Body of pancreas (tissue), 4 donors: ENCODE results near the gene ARHGAP32. TPM values are rescaled to one million over a fixed set of nuclear protein-coding genes. Genes with fewer than 3 reads are reported as not detected.
"Not testable (repeated sequence)": the region's sequence is repeated elsewhere in the genome, so short reads cannot be mapped to it uniquely, and the experiment has no call there.

ENCODE experiments used
- ATAC-seq: fragments of 150-250 bp; one replicate; pipeline ENCODE4 v1.9.1; 2016
- DNase-seq, 4 donors: peaks; one replicate each; pipeline ENCODE4 v3.0.0-alpha.2; 2019
- H3K27ac ChIP-seq, 4 donors: fragments of 200-600 bp; sonication (generic); 1 replicate in 3 of 4; 2 replicates in 1 of 4; pipeline versions ENCODE4 v1.5.1 to v1.6.1; 2016 to 2019; ENCODE audit warnings: mild to moderate bottlenecking in 1 of 4, mixed read lengths in 1 of 4, moderate library complexity in 1 of 4
- H3K27me3 ChIP-seq, 2 donors: fragments of 200-600 bp; sonication (generic); one replicate each; pipeline ENCODE4 v1.6.0; 2016; ENCODE audit warnings: mild to moderate bottlenecking in 1 of 2
- H3K36me3 ChIP-seq, 2 donors: fragments of 200-600 bp; sonication (generic); replicated peaks in 1 of 2; 2 replicates each; pipeline ENCODE4 v1.5.1; 2016; ENCODE audit warnings: low read depth in 2 of 2; ENCODE audit not compliant: insufficient read depth in 1 of 2
- H3K4me1 ChIP-seq: fragments of 200-600 bp; sonication (generic); one replicate; pipeline ENCODE4 v1.6.0; 2016
- H3K4me3 ChIP-seq, 2 donors: fragments of 200-600 bp; sonication (generic); 1 replicate in 1 of 2; 2 replicates in 1 of 2; pipeline ENCODE4 v1.5.1; 2016 to 2019
- H3K9me3 ChIP-seq, 3 donors: fragments of 200-600 bp; sonication (generic); 1 replicate in 2 of 3; 2 replicates in 1 of 3; pipeline ENCODE4 v1.5.1; 2016
- CTCF ChIP-seq, 7 experiments: fragments of 450-650 bp in 4 of 7; fragments of 200-600 bp in 3 of 7; sonication (generic) in 3 of 7; IDR thresholded peaks; one replicate each; pipeline ENCODE4 v1.5.1; 2016 to 2019; ENCODE audit warnings: antibody characterized with exemption in 7 of 7
- POLR2A ChIP-seq, 3 donors: fragments of 450-650 bp; IDR thresholded peaks; one replicate each; pipeline ENCODE4 v1.6.1; 2016; ENCODE audit warnings: antibody characterized with exemption in 3 of 3, mild to moderate bottlenecking in 2 of 3
- WGBS, 2 donors: methylation state at CpG; one replicate each; pipeline ENCODE4 v1.1.5; 2017; 5-methylcytosine and 5-hydroxymethylcytosine counted together
- intact Hi-C: fragments of 100-400 bp; cut with DNase I; formaldehyde crosslinking; loops from one replicate; pipeline ENCODE4 v1.15.1; 2023
- total RNA-seq, 2 donors: library from RNA; depleted of rRNA; stranded (reverse); fragments of >200 nt; gene quantifications; one replicate each; pipeline ENCODE4 v1.1.0, GENCODE V29; 2016

Gene ARHGAP32
- total RNA-seq, 2 donors from 2014 or later: 26.0 to 30.4 TPM

- peaks cover 13% of the 10 kb centered on the region for H3K4me1 ChIP-seq
- DNase-seq (no peak), ATAC-seq (no peak)
- 52 to 68% methylated on average over 1 of the region's 1 CpG for WGBS, 2 donors
- H3K27ac ChIP-seq: no peak overlapping the region
- intact Hi-C loops: no loop called here
- no peak overlapping the region for H3K4me3 ChIP-seq
- no peaks in the 10 kb centered on the region for H3K27me3 ChIP-seq
- no peaks in the 10 kb centered on the region for H3K9me3 ChIP-seq
- no peaks in the 10 kb centered on the region for H3K36me3 ChIP-seq
- TF ChIP-seq CTCF (IDR thresholded peaks at IDR 0.05) (no peak), POLR2A (IDR thresholded peaks at IDR 0.05) (no peak)
These were observed 24.8 kb downstream of the ARHGAP32 start for GRCh38 chr11:129167315-129167714.

- no peak overlapping the region for H3K4me3 ChIP-seq
- intact Hi-C loops: no loop called here
- no peaks in the 10 kb centered on the region for H3K27me3 ChIP-seq
- H3K27ac ChIP-seq: no peak overlapping the region
- H3K9me3 ChIP-seq: no peaks in the 10 kb centered on the region
- H3K4me1 ChIP-seq: peaks cover 13% of the 10 kb centered on the region
- DNase-seq (no peak), ATAC-seq (no peak)
- no peaks in the 10 kb centered on the region for H3K36me3 ChIP-seq
- 85 to 94% methylated on average over 3 of the region's 3 CpGs for WGBS, 2 donors
- no peak for TF ChIP-seq CTCF (IDR thresholded peaks at IDR 0.05)
- no peak for TF ChIP-seq POLR2A (IDR thresholded peaks at IDR 0.05)
These were observed 28.4 kb downstream of the ARHGAP32 start for GRCh38 chr11:129163714-129164164.

- H3K9me3 ChIP-seq, H3K27me3 ChIP-seq, H3K4me1 ChIP-seq, H3K27ac ChIP-seq, DNase-seq, ATAC-seq, intact Hi-C loops, H3K4me3 ChIP-seq, H3K36me3 ChIP-seq: not testable (repeated sequence)
- 96% methylated on average over 3 of the region's 3 CpGs for WGBS, 2 donors
These were observed 35.0 kb downstream of the ARHGAP32 start for GRCh38 chr11:129157080-129157479.

GRCh38 chr11:129155745-129156144 lies 36.4 kb downstream of the ARHGAP32 start:
- TF ChIP-seq POLR2A (IDR thresholded peaks at IDR 0.05): no peak
- TF ChIP-seq CTCF (IDR thresholded peaks at IDR 0.05): no peak
- Histone ChIP-seq H3K27me3 (no peaks in the 10 kb centered on the region), H3K9me3 (no peaks in the 10 kb centered on the region), H3K36me3 (no peaks in the 10 kb centered on the region), H3K4me3 (no peak overlapping the region), H3K4me1 (no peaks in the 10 kb centered on the region), H3K27ac (no peak overlapping the region)
- DNase-seq (no peak), ATAC-seq (no peak)
- 91 to 93% methylated on average over 9 of the region's 9 CpGs for WGBS, 2 donors
- intact Hi-C loops: no loop called here

GRCh38 chr11:129148487-129148886 lies 43.6 kb downstream of the ARHGAP32 start:
- TF ChIP-seq POLR2A (IDR thresholded peaks at IDR 0.05) (no peak), CTCF (IDR thresholded peaks at IDR 0.05) (no peak)
- Histone ChIP-seq H3K27ac (no peak overlapping the region), H3K9me3 (no peaks in the 10 kb centered on the region), H3K27me3 (no peaks in the 10 kb centered on the region), H3K36me3 (no peaks in the 10 kb centered on the region), H3K4me3 (no peak overlapping the region), H3K4me1 (no peaks in the 10 kb centered on the region)
- 87 to 94% methylated on average over 2 of the region's 2 CpGs for WGBS, 2 donors
- ATAC-seq: no peak
- intact Hi-C loops: no loop called here
- DNase-seq: no peak
